GM12872 (cell line): ENCODE data around the gene ME3.

Source experiments
- CTCF ChIP-seq: IDR thresholded peaks from 3 replicates; pipeline ENCODE4 v1.5.1; 2011; ENCODE audit warnings: low read depth, mild to moderate bottlenecking, low read length, moderate library complexity; ENCODE audit not compliant: insufficient read depth

Gene ME3

GRCh38 chr11:86617502-86617901 lies 54.9 kb downstream of the ME3 start:
- no peak for TF ChIP-seq CTCF

GRCh38 chr11:86615487-86615886 lies 56.9 kb downstream of the ME3 start:
- no peak for TF ChIP-seq CTCF

GRCh38 chr11:86610559-86611341 lies 61.7 kb downstream of the ME3 start:
- no peak for TF ChIP-seq CTCF

GRCh38 chr11:86608251-86608799 lies 64.1 kb downstream of the ME3 start:
- peak; percentile 88 for TF ChIP-seq CTCF

- TF ChIP-seq CTCF = no peak
These were observed 65.5 kb downstream of the ME3 start for GRCh38 chr11:86606836-86607481.

GRCh38 chr11:86606270-86606835 lies 66.1 kb downstream of the ME3 start:
- TF ChIP-seq CTCF = no peak

- no peak for TF ChIP-seq CTCF
These were observed 75.4 kb downstream of the ME3 start for GRCh38 chr11:86596861-86597586.
